ENCODE results near the gene LGALS12. TPM values are rescaled to one million over a fixed set of nuclear protein-coding genes. Genes with fewer than 3 reads are reported as not detected.
"Not testable (repeated sequence)": the region's sequence is repeated elsewhere in the genome, so short reads cannot be mapped to it uniquely, and the experiment has no call there.

LGALS12 gene
- polyA plus RNA-seq, 2 of the 4 experiments (the other 2 are of a cell fraction): not detected

DNA sequence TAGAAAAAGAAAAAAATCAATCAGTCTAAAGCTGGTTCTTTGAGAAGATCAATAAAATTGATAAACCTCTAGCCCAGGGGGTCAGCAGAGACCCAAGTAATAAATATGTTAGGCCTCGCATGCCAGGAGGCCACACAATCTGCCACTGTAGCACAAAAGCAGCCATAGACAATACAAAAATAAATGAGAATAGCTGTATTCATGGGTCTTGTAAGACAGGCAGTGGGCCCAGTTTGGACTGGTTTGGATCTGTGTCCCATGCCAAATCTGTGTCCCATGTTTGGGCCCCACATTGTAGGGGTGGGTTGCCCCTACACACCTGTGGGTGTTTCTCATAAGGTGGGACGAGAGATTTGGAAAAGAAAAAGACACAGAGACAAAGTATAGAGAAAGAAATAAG, 24.1 kb downstream of the LGALS12 start:
- Histone ChIP-seq H3K9me3 (no peaks in the 10 kb centered on the region), H3K27ac (peak overlapping the region; percentile 74 to 77), H3K4me1 (peaks cover 49% of the 10 kb centered on the region), H3K4me2 (peak overlapping the region; percentile 47), H3K4me3 (no peak overlapping the region)
- DNase-seq (ENCODE audit: low read depth in 1 of 2, low spot score in 1 of 2) (no peak), FAIRE-seq (no peak), ATAC-seq (no peak)
- 84% methylated on average over 2 of the region's 2 CpGs for WGBS (ENCODE audit: missing lambda C conversion rate)
- CTCF ChIA-PET: interaction anchor here (0.7 to 1.0 kb wide), 3 partner anchors 33 to 51 kb away, joined by 3 to 4 read pairs (median 3); partner anchors contain the start of gene PLAAT2
- POLR2A ChIA-PET: no interaction called here
- TF ChIP-seq ZNF302 (CRISPR knock-in tag; IDR thresholded peaks at IDR 0.05) (0 out of 2 replicates have a peak, but pooled peaks have one; percentile 18), HMGXB4 (CRISPR knock-in tag; IDR thresholded peaks at IDR 0.05; ENCODE audit: borderline replicate concordance) (no peak)
- TF ChIP-seq, protein P1, sequence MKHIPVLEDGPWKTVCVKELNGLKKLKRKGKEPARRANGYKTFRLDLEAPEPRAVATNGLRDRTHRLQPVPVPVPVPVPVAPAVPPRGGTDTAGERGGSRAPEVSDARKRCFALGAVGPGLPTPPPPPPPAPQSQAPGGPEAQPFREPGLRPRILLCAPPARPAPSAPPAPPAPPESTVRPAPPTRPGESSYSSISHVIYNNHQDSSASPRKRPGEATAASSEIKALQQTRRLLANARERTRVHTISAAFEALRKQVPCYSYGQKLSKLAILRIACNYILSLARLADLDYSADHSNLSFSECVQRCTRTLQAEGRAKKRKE (CRISPR knock-in tag; IDR thresholded peaks at IDR 0.05; ENCODE audit: low read depth): no peak
- TF ChIP-seq, protein P2, sequence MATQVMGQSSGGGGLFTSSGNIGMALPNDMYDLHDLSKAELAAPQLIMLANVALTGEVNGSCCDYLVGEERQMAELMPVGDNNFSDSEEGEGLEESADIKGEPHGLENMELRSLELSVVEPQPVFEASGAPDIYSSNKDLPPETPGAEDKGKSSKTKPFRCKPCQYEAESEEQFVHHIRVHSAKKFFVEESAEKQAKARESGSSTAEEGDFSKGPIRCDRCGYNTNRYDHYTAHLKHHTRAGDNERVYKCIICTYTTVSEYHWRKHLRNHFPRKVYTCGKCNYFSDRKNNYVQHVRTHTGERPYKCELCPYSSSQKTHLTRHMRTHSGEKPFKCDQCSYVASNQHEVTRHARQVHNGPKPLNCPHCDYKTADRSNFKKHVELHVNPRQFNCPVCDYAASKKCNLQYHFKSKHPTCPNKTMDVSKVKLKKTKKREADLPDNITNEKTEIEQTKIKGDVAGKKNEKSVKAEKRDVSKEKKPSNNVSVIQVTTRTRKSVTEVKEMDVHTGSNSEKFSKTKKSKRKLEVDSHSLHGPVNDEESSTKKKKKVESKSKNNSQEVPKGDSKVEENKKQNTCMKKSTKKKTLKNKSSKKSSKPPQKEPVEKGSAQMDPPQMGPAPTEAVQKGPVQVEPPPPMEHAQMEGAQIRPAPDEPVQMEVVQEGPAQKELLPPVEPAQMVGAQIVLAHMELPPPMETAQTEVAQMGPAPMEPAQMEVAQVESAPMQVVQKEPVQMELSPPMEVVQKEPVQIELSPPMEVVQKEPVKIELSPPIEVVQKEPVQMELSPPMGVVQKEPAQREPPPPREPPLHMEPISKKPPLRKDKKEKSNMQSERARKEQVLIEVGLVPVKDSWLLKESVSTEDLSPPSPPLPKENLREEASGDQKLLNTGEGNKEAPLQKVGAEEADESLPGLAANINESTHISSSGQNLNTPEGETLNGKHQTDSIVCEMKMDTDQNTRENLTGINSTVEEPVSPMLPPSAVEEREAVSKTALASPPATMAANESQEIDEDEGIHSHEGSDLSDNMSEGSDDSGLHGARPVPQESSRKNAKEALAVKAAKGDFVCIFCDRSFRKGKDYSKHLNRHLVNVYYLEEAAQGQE (IDR thresholded peaks at IDR 0.05): no peak

GRCh38 chr11:63531074-63531792, 25.3 kb downstream of the LGALS12 start:
- CTCF ChIA-PET: interaction anchor here (1.7 kb wide), 1 partner anchor 13 kb away, joined by 3 read pairs; no protein-coding TSS in a partner anchor
- peaks cover 50% of the 10 kb centered on the region for H3K4me1 ChIP-seq
- DNase-seq (ENCODE audit: low read depth in 1 of 2, low spot score in 1 of 2): peak in 1 of 2 experiments; percentile 85
- H3K9me3 ChIP-seq; FAIRE-seq; H3K4me3 ChIP-seq; POLR2A ChIA-PET; TF ChIP-seq FOSL2 (IDR thresholded peaks at IDR 0.05): not testable (repeated sequence)
- peak overlapping the region; percentile 81 to 82 for H3K27ac ChIP-seq
- 35% methylated on average over 5 of the region's 6 CpGs for WGBS (ENCODE audit: missing lambda C conversion rate)
- H3K4me2 ChIP-seq: peak overlapping the region; percentile 68
- TF ChIP-seq HOXB13 (CRISPR knock-in tag; IDR thresholded peaks at IDR 0.05; ENCODE audit: low read depth) (peak; percentile 100), EHF (CRISPR knock-in tag; IDR thresholded peaks at IDR 0.05) (peak; percentile 100), NPAS2 (CRISPR knock-in tag; IDR thresholded peaks at IDR 0.05; ENCODE audit: borderline replicate concordance) (peak; percentile 92), TP53 (CRISPR knock-in tag; IDR thresholded peaks at IDR 0.05) (peak; percentile 97), HMGXB4 (CRISPR knock-in tag; IDR thresholded peaks at IDR 0.05; ENCODE audit: borderline replicate concordance) (peak; percentile 94), HOXA7 (CRISPR knock-in tag; IDR thresholded peaks at IDR 0.05) (peak; percentile 99), FOXS1 (CRISPR knock-in tag; IDR thresholded peaks at IDR 0.05) (peak; percentile 100), RARB (CRISPR knock-in tag; IDR thresholded peaks at IDR 0.05) (peak; percentile 92), MAX (IDR thresholded peaks at IDR 0.05) (peak; percentile 29; the same call in 1 of the 2 replicates), TFCP2L1 (CRISPR knock-in tag; IDR thresholded peaks at IDR 0.05) (peak; percentile 93), ZNF302 (CRISPR knock-in tag; IDR thresholded peaks at IDR 0.05) (peak; percentile 100), HEYL (CRISPR knock-in tag; IDR thresholded peaks at IDR 0.05) (peak; percentile 100), ZSCAN20 (CRISPR knock-in tag; IDR thresholded peaks at IDR 0.05) (peak; percentile 100), FOSB (CRISPR knock-in tag; IDR thresholded peaks at IDR 0.05) (peak; percentile 99), HOXB5 (CRISPR knock-in tag; IDR thresholded peaks at IDR 0.05) (peak; percentile 100), FOSL2 (CRISPR knock-in tag; IDR thresholded peaks at IDR 0.05) (peak; percentile 74)
- TF ChIP-seq, protein P1 (CRISPR knock-in tag; IDR thresholded peaks at IDR 0.05; ENCODE audit: low read depth): peak; percentile 99
- peak; percentile 74 to 86; a peak in 5 of 6 replicates for ATAC-seq
